Fibroblast of gingiva (primary cell): ENCODE measurements around the gene MTHFD2.
"Not testable (repeated sequence)": the region's sequence is repeated elsewhere in the genome, so short reads cannot be mapped to it uniquely, and the experiment has no call there.

Source experiments
- DNase-seq: peaks from one replicate; pipeline ENCODE4 v3.0.0-alpha.2; 2011; ENCODE audit warnings: low read depth

Gene MTHFD2

GRCh38 chr2:74197049-74197448, 1.4 kb upstream of the MTHFD2 start:
- no peak for DNase-seq

- DNase-seq, result no peak
Observed at GRCh38 chr2:74198023-74198460, 373 bp upstream of the MTHFD2 start.

GRCh38 chr2:74199275-74199701, 873 bp downstream of the MTHFD2 start:
- no peak for DNase-seq

GRCh38 chr2:74199871-74200305, 1.5 kb downstream of the MTHFD2 start:
- no peak for DNase-seq

GRCh38 chr2:74201196-74201595, 2.8 kb downstream of the MTHFD2 start:
- DNase-seq, result no peak

GRCh38 chr2:74201596-74201995, 3.2 kb downstream of the MTHFD2 start:
- peak; percentile 94 for DNase-seq

GRCh38 chr2:74204436-74204835, 6.0 kb downstream of the MTHFD2 start:
- DNase-seq, result no peak

GRCh38 chr2:74205113-74205512, 6.7 kb downstream of the MTHFD2 start:
- DNase-seq, result no peak

- DNase-seq, result no peak
Observed at GRCh38 chr2:74205596-74205995, 7.2 kb downstream of the MTHFD2 start.

- peak; percentile 69 for DNase-seq
Observed at GRCh38 chr2:74206180-74206688, 7.8 kb downstream of the MTHFD2 start.

- DNase-seq, result no peak
Observed at GRCh38 chr2:74212702-74213410, 14.4 kb downstream of the MTHFD2 start.

GRCh38 chr2:74215771-74216170, 17.4 kb downstream of the MTHFD2 start:
- DNase-seq, result not testable (repeated sequence)

- no peak for DNase-seq
Observed at GRCh38 chr2:74216642-74217041, 18.2 kb downstream of the MTHFD2 start.

- DNase-seq, result no peak
Observed at GRCh38 chr2:74219846-74220486, 21.6 kb downstream of the MTHFD2 start.

- no peak for DNase-seq
Observed at GRCh38 chr2:74221091-74221490, 22.7 kb downstream of the MTHFD2 start.

- DNase-seq, result no peak
Observed at GRCh38 chr2:74221604-74222299, 23.3 kb downstream of the MTHFD2 start.

- no peak for DNase-seq
Observed at GRCh38 chr2:74222300-74222650, 23.9 kb downstream of the MTHFD2 start.

GRCh38 chr2:74223941-74224770, 25.7 kb downstream of the MTHFD2 start:
- DNase-seq, result no peak

- DNase-seq, result no peak
Observed at GRCh38 chr2:74225698-74226459, 27.5 kb downstream of the MTHFD2 start.

- no peak for DNase-seq
Observed at GRCh38 chr2:74226648-74227213, 28.3 kb downstream of the MTHFD2 start.

- no peak for DNase-seq
Observed at GRCh38 chr2:74227646-74228045, 29.2 kb downstream of the MTHFD2 start.
